Activated CD4-positive, alpha-beta T cell treated with anti-CD3 and anti-CD28 coated beads, Interleukin-2, amount 10 ng/mL, durations not matched to agents 24 days and 14 days (primary cell): ENCODE measurements around the gene CCDC15. TPM values are rescaled to one million over a fixed set of nuclear protein-coding genes. Genes with fewer than 3 reads are reported as not detected.
"Not testable (repeated sequence)": the region's sequence is repeated elsewhere in the genome, so short reads cannot be mapped to it uniquely, and the experiment has no call there.

Source experiments
- DNase-seq: peaks from one replicate; pipeline ENCODE4 v3.0.0; 2022
- H3K27ac Mint-ChIP-seq: one replicate; pipeline ENCODE4 v1.8.0; 2022; ENCODE audit warnings: mild to moderate bottlenecking, mixed read lengths
- H3K27me3 Mint-ChIP-seq: one replicate; pipeline ENCODE4 v1.8.0; 2022; ENCODE audit warnings: mixed read lengths
- H3K36me3 Mint-ChIP-seq: one replicate; pipeline ENCODE4 v1.8.0; 2022; ENCODE audit warnings: low read depth, mild to moderate bottlenecking, mixed read lengths
- H3K4me1 Mint-ChIP-seq: one replicate; pipeline ENCODE4 v1.8.0; 2021; ENCODE audit warnings: mixed read lengths
- H3K4me3 Mint-ChIP-seq: one replicate; pipeline ENCODE4 v1.8.0; 2022; ENCODE audit warnings: mild to moderate bottlenecking, moderate library complexity, mixed read lengths
- H3K9me3 Mint-ChIP-seq: one replicate; pipeline ENCODE4 v1.8.0; 2021; ENCODE audit warnings: mixed read lengths
- intact Hi-C: fragments of 100-400 bp; cut with micrococcal nuclease; formaldehyde crosslinking; loops from one replicate; pipeline ENCODE4 v1.15.1; 2023
- total RNA-seq: library from RNA; stranded (reverse); gene quantifications from 2 replicates; pipeline ENCODE4 v1.2.3, GENCODE V29; 2022

Gene CCDC15
- total RNA-seq, 1 donor from 2014 or later: 4.5 TPM

GRCh38 chr11:125089481-125089880 is 135.5 kb downstream of the CCDC15 start:
- H3K27me3 Mint-ChIP-seq, H3K36me3 Mint-ChIP-seq, intact Hi-C loops, H3K4me1 Mint-ChIP-seq, DNase-seq, H3K9me3 Mint-ChIP-seq, H3K27ac Mint-ChIP-seq, H3K4me3 Mint-ChIP-seq: not testable (repeated sequence)

DNA sequence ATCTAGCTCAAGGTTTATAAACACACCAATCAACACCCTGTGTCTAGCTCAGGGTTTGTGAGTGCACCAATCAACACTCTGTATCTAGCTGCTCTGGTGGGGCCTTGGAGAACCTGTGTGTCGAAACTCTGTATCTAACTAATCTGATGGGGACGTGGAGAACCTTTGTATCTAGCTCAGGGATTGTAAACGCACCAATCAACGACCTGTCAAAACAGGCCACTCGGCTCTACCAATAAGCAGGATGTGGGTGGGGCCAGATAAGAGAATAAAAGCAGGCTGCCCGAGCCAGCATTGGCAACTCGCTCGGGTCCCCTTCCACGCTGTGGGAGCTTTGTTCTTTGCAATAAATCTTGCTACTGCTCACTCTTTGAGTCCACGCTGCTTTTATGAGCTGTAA is 136.1 kb downstream of the CCDC15 start:
- DNase-seq, H3K4me1 Mint-ChIP-seq, H3K4me3 Mint-ChIP-seq, H3K27ac Mint-ChIP-seq, H3K36me3 Mint-ChIP-seq, H3K9me3 Mint-ChIP-seq, H3K27me3 Mint-ChIP-seq: not testable (repeated sequence)
- intact Hi-C loops: loop anchor here (5.0 kb wide), 1 partner anchor 52 kb away; no protein-coding TSS in a partner anchor

- Mint-ChIP-seq H3K9me3 (no peaks in the 10 kb centered on the region), H3K27me3 (no peaks in the 10 kb centered on the region), H3K27ac (no peak overlapping the region), H3K36me3 (no peaks in the 10 kb centered on the region), H3K4me3 (no peak overlapping the region), H3K4me1 (peaks cover 3% of the 10 kb centered on the region)
- DNase-seq: no peak
- intact Hi-C loops: loop anchor here (5.0 kb wide), 1 partner anchor 51 kb away; no protein-coding TSS in a partner anchor
These were observed 136.8 kb downstream of the CCDC15 start for GRCh38 chr11:125090816-125091215.

Other genes with a start within 250 kb of the CCDC15 start
- 4.4 and 5.4 TPM in 2 replicates for gene NRGN, start 214.3 kb upstream of the CCDC15 start, total RNA-seq
- gene VSIG2, start 201.9 kb upstream of the CCDC15 start, total RNA-seq: 0.23 TPM in 1 of 2 replicates, not detected in the other
- 0.24 TPM in 1 of 2 replicates, not detected in the other for gene ESAM, start 191.9 kb upstream of the CCDC15 start, total RNA-seq
- gene MSANTD2, start 153.8 kb upstream of the CCDC15 start, total RNA-seq: 10.6 TPM in 2 replicates
- 6.5 and 7.7 TPM in 2 replicates for gene ROBO3, start 88.8 kb upstream of the CCDC15 start, total RNA-seq
- gene ROBO4, start 56.3 kb upstream of the CCDC15 start, total RNA-seq: not detected in 2 replicates
- gene HEPN1, start 35.0 kb upstream of the CCDC15 start, total RNA-seq: not detected in 2 replicates
- not detected in 2 replicates for gene HEPACAM, start 18.2 kb upstream of the CCDC15 start, total RNA-seq
- gene SLC37A2, start 109.1 kb downstream of the CCDC15 start, total RNA-seq: 0.07 TPM in 2 replicates
- gene TMEM218, start 157.4 kb downstream of the CCDC15 start, total RNA-seq: 17.3 and 18.2 TPM in 2 replicates
- gene PKNOX2, start 210.5 kb downstream of the CCDC15 start, total RNA-seq: not detected in 2 replicates